Smooth muscle cell (in vitro differentiated cells): ENCODE measurements around the gene CEBPB. TPM values are rescaled to one million over a fixed set of nuclear protein-coding genes. Genes with fewer than 3 reads are reported as not detected.

Experiments
- DNase-seq: peaks from one replicate; lab custom pipeline; 2025; ENCODE audit not compliant: unreplicated experiment; lab: John Stamatoyannopoulos, UW
- H2AFZ ChIP-seq: fragments of 200-600 bp; sonication (generic); 2 replicates; pipeline ENCODE4 v1.6.0; 2016; ENCODE audit warnings: antibody characterized with exemption, low read depth, mild to moderate bottlenecking
- H3F3A ChIP-seq: fragments of 200-600 bp; sonication (generic); 2 replicates; pipeline ENCODE4 v1.6.0; 2017; ENCODE audit warnings: antibody characterized with exemption, low read depth
- H3K27ac ChIP-seq: fragments of 200-600 bp; sonication (generic); 2 replicates; pipeline ENCODE4 v1.5.1; 2016; ENCODE audit warnings: low read depth, mild to moderate bottlenecking
- H3K27me3 ChIP-seq: fragments of 200-600 bp; sonication (generic); 2 replicates; pipeline ENCODE4 v1.6.1; 2016; ENCODE audit warnings: low read depth, mild to moderate bottlenecking
- H3K36me3 ChIP-seq: fragments of 200-600 bp; sonication (generic); 2 replicates; pipeline ENCODE4 v1.5.1; 2016; ENCODE audit warnings: low read depth
- H3K4me1 ChIP-seq: fragments of 200-600 bp; sonication (generic); 2 replicates; pipeline ENCODE4 v1.5.1; 2016; ENCODE audit warnings: low read depth
- H3K4me2 ChIP-seq: fragments of 200-600 bp; sonication (generic); 2 replicates; pipeline ENCODE4 v1.6.0; 2016; ENCODE audit warnings: mild to moderate bottlenecking
- H3K4me3 ChIP-seq: fragments of 200-600 bp; sonication (generic); 2 replicates; pipeline ENCODE4 v1.5.1; 2016; ENCODE audit warnings: mild to moderate bottlenecking
- H3K79me2 ChIP-seq: fragments of 200-600 bp; sonication (generic); 2 replicates; pipeline ENCODE4 v1.6.0; 2016; ENCODE audit warnings: low read depth, mild to moderate bottlenecking
- H3K9ac ChIP-seq: fragments of 200-600 bp; sonication (generic); 2 replicates; pipeline ENCODE4 v1.6.0; 2016; ENCODE audit warnings: low read depth
- H3K9me3 ChIP-seq: fragments of 200-600 bp; sonication (generic); replicated peaks from 2 replicates; pipeline ENCODE4 v1.5.1; 2016; ENCODE audit warnings: low read depth
- H4K20me1 ChIP-seq: fragments of 200-600 bp; sonication (generic); 2 replicates; pipeline ENCODE4 v1.6.0; 2016; ENCODE audit warnings: low read depth
- WGBS: methylation state at CpG from one replicate; pipeline ENCODE4 v1.1.7; 2016; ENCODE audit warnings: low lambda C conversion rate; 5-methylcytosine and 5-hydroxymethylcytosine counted together
- polyA plus RNA-seq: library from polyadenylated mRNA; unstranded; fragments of >200 nt; fragmentation: Nextera tagmentation; extraction: Ambion mirVana; gene quantifications from 2 replicates; pipeline ENCODE4 v1.2.1, GENCODE V29; 2016
- total RNA-seq: library from RNA; depleted of rRNA; stranded (reverse); fragments of >200 nt; gene quantifications from 2 replicates; pipeline ENCODE4 v1.2.3, GENCODE V29; 2014
- TF ChIP-seq, protein P1 (sequence below): fragments of 200-600 bp; sonication (generic); IDR thresholded peaks from 2 replicates; pipeline ENCODE4 v1.5.1; 2017; ENCODE audit warnings: borderline replicate concordance, mild to moderate bottlenecking, antibody characterized with exemption; ENCODE audit not compliant: insufficient read depth, poor library complexity, severe bottlenecking

Gene CEBPB
- total and polyA plus RNA-seq, 2 experiments from 2014 or later, result 38.0 to 117 TPM

DNA sequence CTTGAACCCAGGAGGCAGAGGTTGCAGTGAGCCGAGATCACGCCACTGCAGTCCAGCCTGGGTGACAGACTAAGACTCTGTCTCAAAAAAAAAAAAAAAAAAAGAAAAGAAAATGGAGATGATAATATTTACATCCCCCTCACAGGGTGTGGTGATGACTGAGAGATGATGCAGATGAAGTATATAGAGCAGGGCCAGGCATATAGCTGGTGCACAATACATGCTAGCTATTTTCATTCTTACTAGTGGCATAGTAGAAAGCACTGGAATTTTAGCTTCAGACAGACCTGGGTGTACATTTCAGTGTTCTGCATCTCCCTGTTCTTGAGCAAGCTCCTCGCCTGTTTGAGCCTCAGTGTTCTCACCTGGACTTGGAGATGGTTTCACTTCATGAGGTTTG is 36.9 kb downstream of the CEBPB start:
- H3K27ac ChIP-seq, result no peak overlapping the region
- H3K27me3 ChIP-seq, result no peaks in the 10 kb centered on the region
- no peak overlapping the region for H3K4me2 ChIP-seq
- TF ChIP-seq, protein P1, sequence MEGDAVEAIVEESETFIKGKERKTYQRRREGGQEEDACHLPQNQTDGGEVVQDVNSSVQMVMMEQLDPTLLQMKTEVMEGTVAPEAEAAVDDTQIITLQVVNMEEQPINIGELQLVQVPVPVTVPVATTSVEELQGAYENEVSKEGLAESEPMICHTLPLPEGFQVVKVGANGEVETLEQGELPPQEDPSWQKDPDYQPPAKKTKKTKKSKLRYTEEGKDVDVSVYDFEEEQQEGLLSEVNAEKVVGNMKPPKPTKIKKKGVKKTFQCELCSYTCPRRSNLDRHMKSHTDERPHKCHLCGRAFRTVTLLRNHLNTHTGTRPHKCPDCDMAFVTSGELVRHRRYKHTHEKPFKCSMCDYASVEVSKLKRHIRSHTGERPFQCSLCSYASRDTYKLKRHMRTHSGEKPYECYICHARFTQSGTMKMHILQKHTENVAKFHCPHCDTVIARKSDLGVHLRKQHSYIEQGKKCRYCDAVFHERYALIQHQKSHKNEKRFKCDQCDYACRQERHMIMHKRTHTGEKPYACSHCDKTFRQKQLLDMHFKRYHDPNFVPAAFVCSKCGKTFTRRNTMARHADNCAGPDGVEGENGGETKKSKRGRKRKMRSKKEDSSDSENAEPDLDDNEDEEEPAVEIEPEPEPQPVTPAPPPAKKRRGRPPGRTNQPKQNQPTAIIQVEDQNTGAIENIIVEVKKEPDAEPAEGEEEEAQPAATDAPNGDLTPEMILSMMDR, result no peak
- H3K36me3 ChIP-seq, result no peaks in the 10 kb centered on the region
- H3K4me1 ChIP-seq, result no peaks in the 10 kb centered on the region
- no peaks in the 10 kb centered on the region for H3K79me2 ChIP-seq
- H3F3A ChIP-seq, result peaks cover 3% of the 10 kb centered on the region
- 100% methylated on average over 3 of the region's 3 CpGs for WGBS
- H4K20me1 ChIP-seq, result no peaks in the 10 kb centered on the region
- H3K9ac ChIP-seq, result no peak overlapping the region
- DNase-seq, result no peak
- no peak overlapping the region for H3K4me3 ChIP-seq
- H3K9me3 ChIP-seq, result no peaks in the 10 kb centered on the region
- H2AFZ ChIP-seq, result no peak overlapping the region

- H3K79me2 ChIP-seq, result no peaks in the 10 kb centered on the region
- no peak overlapping the region for H3K9ac ChIP-seq
- H3K27ac ChIP-seq, result no peak overlapping the region
- H3K27me3 ChIP-seq, result no peaks in the 10 kb centered on the region
- TF ChIP-seq, protein P1, result no peak
- no peaks in the 10 kb centered on the region for H3K36me3 ChIP-seq
- no peak overlapping the region for H2AFZ ChIP-seq
- DNase-seq, result no peak
- no peaks in the 10 kb centered on the region for H3K4me1 ChIP-seq
- H4K20me1 ChIP-seq, result no peaks in the 10 kb centered on the region
- 94% methylated on average over 10 of the region's 10 CpGs for WGBS
- peaks cover 3% of the 10 kb centered on the region for H3F3A ChIP-seq
- no peak overlapping the region for H3K4me3 ChIP-seq
- no peaks in the 10 kb centered on the region for H3K9me3 ChIP-seq
- H3K4me2 ChIP-seq, result no peak overlapping the region
Measured at GRCh38 chr20:50229156-50229607, 38.6 kb downstream of the CEBPB start.

GRCh38 chr20:50230184-50230583 is 39.6 kb downstream of the CEBPB start:
- no peaks in the 10 kb centered on the region for H3K27me3 ChIP-seq
- H2AFZ ChIP-seq, result no peak overlapping the region
- no peak for DNase-seq

More at GRCh38 chr20:50230184-50230583, 39.6 kb downstream of the CEBPB start:
- Histone ChIP-seq H3K4me1 (no peaks in the 10 kb centered on the region), H3K4me3 (no peak overlapping the region), H3K9ac (no peak overlapping the region), H4K20me1 (no peaks in the 10 kb centered on the region), H3K4me2 (no peak overlapping the region), H3K9me3 (no peaks in the 10 kb centered on the region), H3K27ac (no peak overlapping the region), H3F3A (no peaks in the 10 kb centered on the region), H3K36me3 (no peaks in the 10 kb centered on the region), H3K79me2 (no peaks in the 10 kb centered on the region)
- TF ChIP-seq, protein P1, result no peak
- WGBS, result 99% methylated on average over 7 of the region's 7 CpGs
